ENCODE data around the gene SUPT20HL2.

- no peak for TF ChIP-seq CTCF (conservative IDR thresholded peaks at IDR 0.05 in 1 of 2, IDR thresholded peaks at IDR 0.05 in 1 of 2; ENCODE audit: extremely low read depth in 1 of 2, insufficient read depth in 1 of 2, low read depth in 1 of 2, low read length in 2 of 2)
- no peak for TF ChIP-seq EZH2 (IDR thresholded peaks at IDR 0.05; ENCODE audit: borderline replicate concordance, low read length)
These were observed 49.5 kb downstream of the SUPT20HL2 start for GRCh38 chrX:24264383-24264782.
